ENCODE measurements around the gene MELK.

The MELK gene

DNA sequence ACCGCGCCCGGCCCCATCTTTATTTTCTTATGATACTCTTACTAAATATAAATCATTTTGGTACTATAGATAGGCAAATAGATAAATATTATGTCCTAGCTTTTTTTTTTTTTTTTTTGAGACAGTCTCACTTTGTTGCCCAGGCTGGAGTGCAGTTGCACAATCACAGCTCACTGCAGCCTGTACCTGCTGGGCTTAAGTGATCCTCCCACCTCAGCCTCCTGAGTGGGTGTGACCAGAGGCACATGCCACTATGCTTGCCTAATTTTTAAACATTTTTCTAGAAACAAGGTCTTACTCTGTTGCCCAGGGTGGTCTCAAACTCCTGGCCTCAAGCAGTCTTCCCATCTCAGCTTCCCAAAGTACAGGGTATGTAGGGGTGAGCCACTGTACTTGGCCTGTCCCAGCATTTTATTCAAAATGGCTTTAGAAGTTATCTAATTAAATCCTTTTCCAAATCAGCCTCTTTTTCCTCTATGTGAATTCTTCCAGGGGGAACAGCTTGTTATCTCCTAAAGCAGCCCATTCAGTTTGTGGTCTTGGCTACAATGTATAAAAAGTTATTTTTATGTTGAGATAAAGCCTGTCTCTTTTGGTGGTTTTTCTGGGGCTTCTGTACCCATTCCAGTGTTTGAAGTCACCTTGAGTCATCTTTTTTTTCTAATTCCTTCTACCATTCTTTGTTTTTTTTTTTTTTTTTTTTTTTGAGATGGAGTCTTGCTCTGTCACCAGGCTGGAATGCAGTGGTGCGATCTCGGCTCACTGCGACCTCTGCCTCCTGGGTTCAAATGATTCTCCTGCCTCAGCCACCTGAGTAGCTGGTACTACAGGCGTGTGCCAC, 12.1 kb downstream of the MELK start:
- DNase-seq, result no peak

- DNase-seq, result no peak
Measured at GRCh38 chr9:36590231-36590630, 17.5 kb downstream of the MELK start.

GRCh38 chr9:36592801-36593583, 20.3 kb downstream of the MELK start:
- DNase-seq, result no peak

DNA sequence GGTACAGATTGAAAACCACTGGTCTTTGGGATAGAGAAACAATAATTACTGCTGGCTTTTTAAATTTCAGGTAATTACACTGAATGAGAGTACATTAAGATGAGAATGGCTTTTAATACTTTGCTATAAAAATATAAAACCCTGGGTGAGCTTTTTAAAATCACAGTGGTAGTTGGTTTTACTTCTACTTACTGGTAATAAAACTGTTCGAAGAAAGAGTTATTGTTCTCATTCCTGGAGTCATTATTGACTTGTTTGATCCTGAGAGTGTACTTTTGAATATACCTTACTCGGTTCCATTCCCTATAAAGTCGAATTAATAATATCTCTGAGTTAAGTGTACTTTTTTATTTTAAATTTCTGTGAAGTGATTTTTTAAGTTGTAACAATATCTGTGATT, 21.5 kb downstream of the MELK start:
- DNase-seq, result no peak

GRCh38 chr9:36597412-36598178, 24.9 kb downstream of the MELK start:
- no peak for DNase-seq

GRCh38 chr9:36598273-36598672, 25.6 kb downstream of the MELK start:
- no peak for DNase-seq

GRCh38 chr9:36603006-36603405, 30.3 kb downstream of the MELK start:
- DNase-seq, result no peak

- DNase-seq, result no peak
Measured at GRCh38 chr9:36609306-36609705, 36.6 kb downstream of the MELK start.

DNA sequence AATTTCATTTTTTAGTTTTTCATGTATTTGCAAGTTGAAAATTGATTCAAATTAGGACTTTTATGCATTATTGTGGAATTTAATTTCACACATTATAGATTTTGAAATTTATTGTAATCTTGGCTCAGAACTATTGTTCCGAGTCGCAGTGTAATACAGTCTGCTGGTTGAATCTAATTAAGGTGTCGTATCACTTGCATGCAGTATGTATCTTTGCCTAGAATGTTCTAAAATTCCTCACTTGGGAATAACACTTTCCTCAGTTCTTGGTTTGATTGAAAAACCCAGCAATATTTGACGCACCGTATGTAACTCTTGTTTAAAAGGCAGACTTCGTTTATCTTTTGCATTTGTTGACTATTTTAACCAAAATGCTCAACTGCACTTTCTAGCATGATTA, 49.4 kb downstream of the MELK start:
- DNase-seq, result no peak

GRCh38 chr9:36623280-36623679, 50.6 kb downstream of the MELK start:
- no peak for DNase-seq

GRCh38 chr9:36625006-36625615, 52.4 kb downstream of the MELK start:
- no peak for DNase-seq

- no peak for DNase-seq
Measured at GRCh38 chr9:36632892-36633291, 60.2 kb downstream of the MELK start.

DNA sequence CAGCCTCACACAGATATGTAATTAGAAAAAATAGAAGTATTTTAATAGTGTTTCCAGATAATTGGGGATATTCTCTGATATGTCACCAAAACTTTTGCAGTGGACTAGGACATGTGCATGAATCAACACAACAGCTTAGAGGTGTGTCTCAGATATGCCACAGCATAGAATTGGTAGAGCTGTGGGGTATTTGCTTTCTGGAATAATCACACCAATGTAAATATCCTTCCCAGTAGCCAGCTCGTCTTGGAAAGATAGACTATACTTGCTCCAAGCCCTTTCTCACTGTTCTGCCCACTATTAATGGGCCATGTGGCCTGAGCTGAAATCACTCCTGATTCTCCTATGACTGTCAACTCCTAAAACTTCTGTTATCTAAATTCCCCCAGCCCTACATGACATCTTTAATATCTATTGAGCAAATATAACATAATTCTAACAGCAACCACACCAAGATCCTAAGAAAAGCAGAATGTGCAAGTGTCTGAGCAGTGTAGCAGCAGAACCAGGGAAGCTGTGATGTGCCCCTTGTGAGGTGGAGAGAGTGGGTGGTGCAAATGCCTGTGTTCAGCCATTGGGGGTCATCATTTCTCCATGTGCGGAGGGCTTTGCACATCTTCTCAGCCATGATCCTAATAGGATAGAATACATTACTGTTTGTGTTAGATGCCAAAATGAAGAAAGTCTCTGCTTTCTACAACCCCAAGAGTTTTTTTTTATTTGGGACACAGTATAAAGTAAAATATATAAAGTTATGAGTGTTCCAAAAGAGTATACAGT, 65.0 kb downstream of the MELK start:
- DNase-seq, result no peak

DNA sequence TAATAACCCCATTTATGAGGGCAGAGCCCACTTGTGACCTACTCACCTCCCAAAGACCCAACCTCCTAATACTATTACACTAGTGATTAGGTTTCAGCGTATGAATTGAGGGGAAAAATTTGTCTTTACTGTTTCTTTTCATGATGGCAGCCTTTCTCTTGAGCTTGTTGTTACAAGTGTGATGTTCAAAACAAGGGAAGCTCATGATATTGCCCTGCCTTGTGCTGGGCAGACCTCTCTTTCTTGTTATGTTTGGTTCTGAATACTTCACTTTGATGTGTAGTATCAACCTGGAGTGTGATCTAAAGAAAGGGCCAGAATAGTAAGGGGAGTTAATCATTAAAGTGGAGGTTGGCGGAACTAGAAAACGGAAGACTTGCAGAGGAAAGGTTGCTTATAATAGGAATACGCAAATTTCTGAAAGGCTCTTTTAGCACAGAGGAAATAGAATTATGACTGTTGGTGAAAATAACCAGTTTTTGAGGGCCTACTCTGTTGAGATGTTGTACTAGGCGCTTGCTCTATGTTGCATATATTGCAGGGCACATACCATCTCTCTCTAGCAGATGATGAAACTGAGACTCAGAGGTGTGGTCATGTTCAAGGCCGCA, 68.2 kb downstream of the MELK start:
- DNase-seq, result no peak

DNA sequence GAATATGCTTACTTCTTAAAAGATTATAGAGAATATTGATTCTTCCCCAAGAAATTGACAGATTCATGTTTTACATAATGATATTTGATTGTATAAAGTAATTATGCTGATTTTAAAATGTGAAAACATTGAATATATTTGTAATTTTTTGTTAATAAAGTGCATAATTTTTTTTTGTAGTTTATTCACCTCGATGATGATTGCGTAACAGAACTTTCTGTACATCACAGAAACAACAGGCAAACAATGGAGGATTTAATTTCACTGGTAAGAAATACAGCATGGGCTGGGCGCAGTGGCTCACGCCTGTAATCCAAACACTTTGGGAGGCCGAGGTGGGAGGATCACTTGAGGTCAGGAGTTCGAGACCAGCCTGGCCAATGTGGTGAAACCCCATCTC, 70.1 kb downstream of the MELK start:
- no peak for DNase-seq

DNA sequence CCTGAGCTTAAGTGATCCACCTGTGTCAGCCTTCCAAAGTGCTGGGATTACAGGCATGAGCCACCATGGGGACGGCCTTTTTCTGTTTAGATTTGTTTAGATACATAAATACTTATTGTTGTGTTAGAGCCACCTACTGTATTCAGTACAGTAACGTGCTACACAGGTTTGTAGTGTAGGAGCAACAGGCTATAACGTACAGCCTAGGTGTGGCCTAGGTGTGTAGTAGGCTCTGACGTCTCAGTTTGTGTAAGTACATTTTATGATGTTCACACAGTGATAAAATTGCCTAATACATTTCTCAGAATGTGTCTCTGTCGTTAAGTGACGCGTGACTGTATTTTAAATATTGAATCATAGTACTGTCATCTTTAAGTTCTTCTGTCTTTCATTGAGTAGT, 84.1 kb downstream of the MELK start:
- DNase-seq, result no peak

DNA sequence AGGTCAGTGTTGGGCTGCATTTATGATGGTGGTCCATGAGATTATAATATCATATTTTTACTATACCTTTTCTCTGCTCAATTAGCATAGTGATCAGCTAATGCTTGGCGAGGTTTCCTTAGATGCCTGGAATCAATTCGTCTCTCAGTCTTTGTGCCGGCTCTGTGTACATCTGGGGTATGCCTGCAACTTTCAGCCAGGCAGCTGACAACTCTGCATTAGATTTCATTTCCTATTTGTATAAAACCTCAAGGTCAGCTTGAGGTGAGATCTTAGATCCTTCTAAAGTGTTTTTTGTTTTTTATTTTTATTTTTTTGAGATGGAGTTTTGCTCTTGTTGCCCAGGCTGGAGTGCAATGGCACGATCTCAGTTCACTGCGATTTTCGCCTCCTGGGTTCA, 86.8 kb downstream of the MELK start:
- DNase-seq, result no peak

DNA sequence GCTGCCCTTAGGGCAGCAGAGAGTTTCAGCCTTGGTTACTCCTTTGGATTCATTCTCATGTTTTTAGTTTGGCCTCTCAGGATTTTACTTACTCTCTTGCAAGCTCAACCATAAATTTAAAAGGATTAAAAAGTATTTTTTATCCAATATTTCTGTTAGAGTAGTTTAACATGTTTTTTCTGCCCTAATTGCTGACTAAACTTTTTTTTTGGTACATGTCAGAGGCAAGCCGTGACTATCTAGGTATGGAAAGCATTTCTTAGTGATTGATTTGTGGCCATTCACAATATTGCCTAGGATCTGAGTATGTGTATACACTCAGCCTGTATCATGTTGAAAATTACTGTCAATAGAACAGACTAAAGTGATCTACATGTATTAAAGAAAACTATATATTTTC, 92.1 kb downstream of the MELK start:
- DNase-seq, result no peak

DNA sequence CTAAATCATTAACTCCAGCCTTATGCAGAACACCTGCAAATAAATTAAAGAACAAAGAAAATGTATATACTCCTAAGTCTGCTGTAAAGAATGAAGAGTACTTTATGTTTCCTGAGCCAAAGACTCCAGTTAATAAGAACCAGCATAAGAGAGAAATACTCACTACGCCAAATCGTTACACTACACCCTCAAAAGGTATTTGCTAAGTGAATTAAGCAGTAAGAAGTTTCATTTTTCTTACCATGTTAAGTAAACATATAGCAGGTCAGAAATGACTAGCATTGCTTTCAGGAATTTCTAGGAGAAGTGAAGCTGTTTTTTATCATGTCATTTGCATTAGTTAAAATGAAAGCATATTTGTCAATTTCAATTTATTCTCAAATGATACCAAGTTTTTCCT, 92.7 kb downstream of the MELK start:
- no peak for DNase-seq

DNA sequence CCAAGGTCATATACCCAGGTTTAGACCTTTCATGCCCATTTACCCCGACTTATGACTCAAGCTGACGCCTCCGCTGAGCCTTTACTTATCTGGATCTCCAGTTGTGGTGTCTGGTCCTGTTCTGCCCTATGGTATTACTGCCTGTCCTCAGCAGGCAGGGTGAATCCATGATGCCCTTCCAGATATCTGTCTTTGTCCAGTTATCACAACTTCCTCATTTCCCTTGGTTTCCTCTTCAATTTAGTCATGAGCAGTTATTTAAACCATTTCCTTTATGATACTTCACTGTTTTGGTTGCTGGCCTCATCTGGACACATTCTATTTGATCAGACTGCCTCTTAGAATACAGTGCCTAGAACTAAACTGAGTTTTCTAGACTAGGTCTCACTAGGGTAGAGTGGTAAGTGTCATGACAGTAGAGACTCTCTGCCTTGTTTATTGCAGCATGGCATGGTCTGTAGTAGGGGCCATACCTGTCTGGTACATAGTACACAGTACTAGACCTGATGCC, 93.3 kb downstream of the MELK start:
- no peak for DNase-seq

DNA sequence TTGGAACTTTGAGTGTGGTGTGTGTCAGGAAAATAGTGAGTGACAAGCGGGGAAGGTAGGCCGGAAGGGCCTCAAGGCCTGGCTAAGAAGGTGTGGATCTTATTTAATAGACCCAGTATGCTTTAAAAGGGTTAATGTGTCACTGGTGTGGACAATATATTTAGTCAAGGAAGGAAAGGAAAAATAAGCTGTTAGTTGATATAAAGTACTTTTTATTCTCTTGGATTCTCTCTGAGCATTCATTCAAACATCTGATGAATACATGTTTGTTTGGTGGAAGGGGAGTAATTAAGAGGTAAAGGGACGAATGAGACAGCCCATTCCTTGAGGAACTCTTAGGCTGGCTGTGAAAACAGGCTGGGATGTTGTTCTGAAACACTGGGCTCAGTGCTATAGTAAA, 98.9 kb downstream of the MELK start:
- DNase-seq, result no peak

GRCh38 chr9:36676091-36676490, 103.4 kb downstream of the MELK start:
- DNase-seq, result no peak

All from central memory CD4-positive, alpha-beta T cell (primary cell).